OCI-LY1 (cell line): ENCODE results near the gene ARHGAP35.

Experiments
- CTCF ChIP-seq: fragments of 200-600 bp; sonication (generic), shearing (Covaris generic); IDR thresholded peaks from 2 replicates; pipeline ENCODE4 v1.5.1; 2017; ENCODE audit warnings: mild to moderate bottlenecking, antibody characterized with exemption, low read length, moderate library complexity, mixed read lengths
- EZH2 ChIP-seq: fragments of 200-600 bp; sonication (generic), shearing (Covaris generic); IDR thresholded peaks from 2 replicates; pipeline ENCODE4 v1.8.0; 2017; ENCODE audit warnings: borderline replicate concordance, mixed run types, mild to moderate bottlenecking, antibody characterized with exemption, low read length, moderate library complexity, mixed read lengths

GRCh38 chr19:46844067-46844489, 16.7 kb upstream of the ARHGAP35 start:
- TF ChIP-seq CTCF (no peak), EZH2 (no peak)
